GM23248 (cell line): ENCODE data around the gene SLC5A4.

ENCODE experiments used
- EZH2 ChIP-seq: fragments of 200-600 bp; sonication (generic); IDR thresholded peaks from 2 replicates; pipeline ENCODE4 v1.6.1; 2018; ENCODE audit warnings: antibody characterized with exemption, mild to moderate bottlenecking; ENCODE audit not compliant: insufficient read depth, poor library complexity, severe bottlenecking
- EZH2phosphoT487 ChIP-seq: fragments of 200-600 bp; sonication (generic); IDR thresholded peaks from 2 replicates; pipeline ENCODE4 v1.6.1; 2018; ENCODE audit warnings: antibody characterized with exemption, moderate library complexity, mild to moderate bottlenecking, low read depth; ENCODE audit not compliant: insufficient read depth

- TF ChIP-seq EZH2phosphoT487 (no peak), EZH2 (no peak)
Measured at GRCh38 chr22:32205974-32206773, 49.0 kb downstream of the SLC5A4 start.
